CD4-positive, alpha-beta T cell treated with Interferon gamma for 1 hour (primary cell): Measurements from ENCODE around the gene RPL36.
"Not testable (repeated sequence)": the region's sequence is repeated elsewhere in the genome, so short reads cannot be mapped to it uniquely, and the experiment has no call there.

Source experiments
- DNase-seq: peaks from one replicate; pipeline ENCODE4 v3.0.0-alpha.2; 2020

Gene RPL36

DNA sequence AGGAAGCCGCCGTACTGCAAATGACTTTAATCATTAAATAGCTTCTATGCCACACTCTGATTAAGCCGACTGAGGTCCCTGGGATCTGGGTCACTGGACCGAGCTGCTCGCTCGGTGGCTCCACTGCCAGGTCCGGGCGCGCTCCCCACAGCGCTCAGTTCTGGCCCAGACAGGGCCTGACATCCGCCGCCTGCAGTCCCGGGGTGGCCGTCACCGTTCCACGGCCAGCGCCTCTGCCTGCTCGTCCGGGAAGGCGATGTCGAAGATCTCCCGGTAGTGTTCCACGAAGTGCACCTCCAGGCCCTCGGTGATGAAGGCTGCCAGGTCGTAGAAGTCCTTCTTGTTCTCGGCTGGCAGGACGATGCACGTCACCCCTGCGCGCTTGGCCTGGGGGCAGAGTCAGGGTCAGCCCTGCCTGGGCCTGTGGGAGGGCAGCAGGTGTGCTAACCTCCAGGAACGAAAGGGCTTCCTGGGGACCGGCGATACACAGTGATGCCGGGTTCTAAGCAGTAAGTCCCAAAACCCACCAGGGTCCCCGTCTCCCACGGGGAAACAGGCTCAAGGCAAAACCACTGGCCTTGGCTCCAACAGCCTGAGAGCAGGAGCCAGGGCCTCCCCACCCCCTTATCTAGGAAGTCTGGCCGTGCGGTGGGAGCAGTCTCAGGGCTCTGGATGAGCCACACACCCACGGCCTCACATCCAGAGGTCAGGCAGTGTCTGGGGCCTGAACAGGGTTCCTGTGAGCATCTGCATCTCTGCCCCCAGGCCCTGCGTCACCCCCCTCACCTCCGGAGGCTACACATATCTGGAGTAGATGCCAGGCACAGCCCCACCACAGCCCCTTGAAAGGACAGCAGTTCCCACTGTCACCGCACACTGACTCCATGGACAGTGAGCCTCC, 2.0 kb downstream of the RPL36 start:
- DNase-seq: no peak

DNA sequence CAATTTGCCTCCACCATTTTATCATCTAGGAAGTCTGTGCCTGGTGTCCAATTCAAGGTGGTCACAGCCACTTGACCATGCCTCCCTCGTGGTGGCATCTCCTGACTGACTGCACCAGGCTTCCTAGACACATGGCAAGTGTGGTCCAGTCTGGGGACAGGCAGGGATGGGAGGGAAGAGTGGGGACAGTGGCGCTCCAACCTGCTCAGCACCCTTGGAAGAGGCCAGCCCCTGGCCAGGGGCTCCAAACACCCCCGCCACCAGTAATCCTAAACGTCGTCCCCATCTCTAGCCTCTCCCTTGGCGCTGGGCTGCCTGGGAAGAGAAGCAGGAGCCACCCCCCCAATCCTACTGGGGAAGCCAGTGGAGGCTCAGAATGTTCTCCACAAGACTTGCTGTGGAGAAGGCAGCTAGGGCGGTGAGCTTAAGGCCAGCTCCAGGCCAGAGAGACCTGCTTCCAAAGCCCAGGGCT, 2.7 kb downstream of the RPL36 start:
- no peak for DNase-seq

DNA sequence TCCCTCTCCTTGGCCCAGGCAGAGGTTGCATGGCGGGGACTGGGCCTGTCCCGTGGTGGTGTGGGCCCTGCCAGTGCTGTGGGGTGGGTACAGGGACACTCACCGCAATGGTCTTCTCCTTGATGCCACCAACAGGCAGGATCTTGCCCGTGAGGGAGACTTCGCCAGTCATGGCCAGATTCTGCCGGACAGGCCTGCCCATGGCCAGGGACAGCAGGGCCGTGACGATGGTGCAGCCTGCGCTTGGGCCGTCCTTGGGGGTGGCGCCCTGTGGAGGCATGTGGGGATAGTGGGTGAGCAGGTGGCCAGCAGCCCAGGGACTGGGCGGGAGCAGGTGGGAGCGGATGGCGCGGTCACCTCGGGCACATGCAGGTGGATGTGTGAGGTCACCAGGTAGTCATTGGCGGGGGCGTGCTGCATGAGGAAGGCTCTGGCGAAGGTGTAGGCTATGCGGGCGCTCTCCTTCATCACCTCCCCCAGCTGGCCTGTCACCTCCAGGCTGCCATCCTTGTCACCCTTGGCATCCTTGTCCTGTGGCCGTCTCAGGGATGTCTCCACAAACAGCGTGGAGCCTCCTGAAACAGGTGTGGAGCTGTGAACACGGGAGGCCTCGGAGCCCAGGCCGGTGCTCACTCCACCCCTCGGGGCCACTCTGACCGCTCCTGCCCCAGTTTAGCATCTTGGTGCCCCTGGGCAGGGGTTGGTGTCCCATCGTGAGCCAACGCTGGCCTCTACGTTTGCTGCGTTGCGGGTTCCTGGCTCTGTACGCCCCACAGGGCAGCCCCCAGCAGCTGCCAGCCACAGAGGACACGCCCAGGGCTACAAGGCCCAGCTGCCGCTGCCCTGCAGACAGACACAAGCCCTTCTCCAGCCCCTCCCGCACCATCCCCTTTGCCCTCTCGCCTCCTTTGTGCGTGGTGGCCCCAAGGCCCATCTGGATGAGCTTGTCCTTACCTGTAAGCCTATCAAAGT, 3.4 kb downstream of the RPL36 start:
- DNase-seq: no peak

DNA sequence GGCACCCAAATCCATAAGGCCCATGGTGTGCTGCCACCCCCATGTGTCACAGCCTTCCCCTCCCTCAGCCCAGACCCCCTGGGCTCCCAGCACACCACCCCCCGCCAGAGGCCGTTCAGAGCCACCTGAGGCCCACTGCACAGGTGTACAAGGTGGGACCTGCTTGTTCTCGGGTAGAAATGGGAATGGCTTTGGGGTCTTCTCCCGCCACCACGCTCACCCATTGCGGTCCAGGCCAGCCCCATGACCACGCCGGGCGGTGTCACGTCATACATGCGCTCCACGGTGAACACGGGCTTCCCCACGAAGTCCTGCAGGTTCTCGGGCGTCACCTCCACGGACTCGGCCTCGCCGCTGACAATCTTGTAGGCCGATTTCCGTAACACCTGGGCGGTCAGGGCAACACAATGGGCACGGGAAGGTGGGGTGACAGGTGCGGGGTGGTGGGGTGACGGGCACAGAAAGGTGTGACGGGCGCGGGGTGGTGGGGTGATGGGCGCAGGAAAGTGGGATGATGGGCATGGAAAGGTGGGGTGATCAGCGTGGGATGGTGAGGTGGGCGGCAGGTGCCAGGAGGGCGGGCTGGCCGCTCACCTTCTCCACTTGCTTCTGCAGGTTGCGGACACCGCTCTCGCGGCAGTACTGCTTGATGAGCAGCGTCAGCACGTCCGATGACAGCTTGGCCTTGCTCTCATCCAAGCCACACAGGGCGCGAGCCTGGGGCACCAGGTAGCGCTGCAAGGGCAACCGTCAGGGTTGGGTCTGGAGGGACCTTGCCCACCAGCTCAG, 4.3 kb downstream of the RPL36 start:
- DNase-seq: no peak

DNA sequence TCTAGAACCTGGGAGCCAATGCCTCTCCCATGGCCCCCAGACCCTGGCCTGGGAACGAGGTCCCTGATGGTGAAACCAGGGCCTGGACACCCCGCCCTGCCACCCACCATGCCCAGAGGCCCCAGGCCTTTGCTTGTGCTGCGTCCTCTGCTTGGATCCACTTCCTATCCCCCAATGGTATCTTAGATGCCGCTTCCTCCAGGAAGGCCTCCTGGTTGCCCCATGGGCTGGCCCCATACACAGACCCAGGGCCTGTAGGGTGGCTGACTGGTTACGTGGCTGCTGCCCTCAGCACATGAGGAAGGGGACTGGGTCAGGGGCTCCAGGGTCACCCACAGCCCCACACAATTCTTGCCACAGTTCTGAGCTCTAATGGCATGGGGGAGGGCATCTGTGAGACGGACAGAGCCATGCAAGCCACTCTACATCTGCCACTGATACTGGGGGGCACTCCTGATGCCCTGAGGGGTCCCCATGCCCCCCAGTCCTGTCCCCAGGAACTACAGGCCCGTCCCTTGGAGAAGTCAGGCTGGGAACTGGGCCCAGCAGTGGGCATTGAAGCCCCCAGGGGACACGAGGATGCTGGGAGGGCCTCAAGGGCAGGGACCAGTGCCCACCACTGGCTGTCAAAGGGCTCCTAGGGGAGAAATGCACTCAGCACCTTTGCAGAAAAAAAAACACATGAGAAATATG, 5.0 kb downstream of the RPL36 start:
- DNase-seq: no peak

DNA sequence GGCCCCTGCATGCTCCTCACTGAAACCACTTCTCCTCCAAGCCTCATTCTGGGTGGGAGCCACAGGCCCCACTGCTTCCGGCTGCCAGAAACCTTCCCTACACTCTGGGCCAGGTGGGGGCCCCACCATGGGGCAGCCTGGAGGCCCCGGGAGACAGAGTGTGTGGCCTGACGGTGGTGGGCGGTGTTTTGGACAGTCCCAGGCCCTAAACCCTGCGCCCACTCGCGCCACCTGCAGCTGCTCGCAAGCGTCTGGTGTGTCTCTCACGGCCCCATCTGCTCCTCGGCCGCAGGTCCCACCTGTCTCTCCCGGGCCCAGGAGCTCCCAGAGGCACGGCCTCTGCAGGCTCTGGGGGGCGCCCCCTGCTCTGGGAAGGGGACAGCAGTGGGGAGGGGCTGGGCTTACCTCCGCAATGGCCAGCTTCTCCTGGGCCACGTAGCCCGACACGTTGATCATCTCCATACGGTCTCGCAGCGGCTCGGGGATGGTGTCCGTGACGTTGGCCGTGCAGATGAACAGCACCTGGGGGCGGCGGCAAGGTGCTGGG, 5.6 kb downstream of the RPL36 start:
- no peak for DNase-seq

DNA sequence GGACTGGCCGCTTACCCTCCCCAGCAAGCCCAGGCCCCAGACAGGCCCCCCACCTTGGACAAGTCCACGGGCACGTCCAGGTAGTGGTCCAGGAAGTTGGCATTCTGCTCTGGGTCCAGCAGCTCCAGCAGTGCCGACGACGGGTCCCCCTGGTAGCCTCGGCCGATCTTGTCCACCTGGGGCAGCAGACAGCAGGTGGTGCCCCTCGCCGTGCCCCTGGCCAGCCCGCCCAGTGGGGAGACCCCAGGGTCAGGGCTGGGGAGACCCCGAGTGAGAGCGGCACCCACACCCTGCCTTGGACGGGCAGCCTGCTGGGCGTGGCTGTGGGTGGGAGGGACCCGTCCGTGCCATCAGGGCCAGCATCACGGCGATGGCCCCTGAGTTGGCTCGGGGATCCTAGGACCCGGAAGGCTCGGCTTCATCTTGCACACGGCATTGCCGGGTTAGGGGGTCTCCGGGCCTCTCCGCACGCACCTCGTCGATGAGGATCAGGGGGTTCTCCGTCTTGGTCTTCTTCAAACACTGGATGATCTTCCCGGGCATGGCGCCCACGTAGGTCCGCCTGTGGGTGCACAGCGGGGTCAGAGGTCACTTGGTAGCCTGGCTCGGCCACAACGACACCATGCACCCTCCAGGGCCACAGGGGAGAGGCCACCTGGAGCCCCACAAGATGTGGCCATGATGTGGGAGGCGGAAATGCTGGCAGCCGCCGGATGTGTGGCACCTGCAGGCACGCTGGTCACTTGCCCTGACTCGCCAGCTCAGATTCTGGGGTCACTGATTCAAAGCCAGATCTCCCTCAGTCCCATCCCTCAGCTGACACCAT, 6.3 kb downstream of the RPL36 start:
- no peak for DNase-seq

DNA sequence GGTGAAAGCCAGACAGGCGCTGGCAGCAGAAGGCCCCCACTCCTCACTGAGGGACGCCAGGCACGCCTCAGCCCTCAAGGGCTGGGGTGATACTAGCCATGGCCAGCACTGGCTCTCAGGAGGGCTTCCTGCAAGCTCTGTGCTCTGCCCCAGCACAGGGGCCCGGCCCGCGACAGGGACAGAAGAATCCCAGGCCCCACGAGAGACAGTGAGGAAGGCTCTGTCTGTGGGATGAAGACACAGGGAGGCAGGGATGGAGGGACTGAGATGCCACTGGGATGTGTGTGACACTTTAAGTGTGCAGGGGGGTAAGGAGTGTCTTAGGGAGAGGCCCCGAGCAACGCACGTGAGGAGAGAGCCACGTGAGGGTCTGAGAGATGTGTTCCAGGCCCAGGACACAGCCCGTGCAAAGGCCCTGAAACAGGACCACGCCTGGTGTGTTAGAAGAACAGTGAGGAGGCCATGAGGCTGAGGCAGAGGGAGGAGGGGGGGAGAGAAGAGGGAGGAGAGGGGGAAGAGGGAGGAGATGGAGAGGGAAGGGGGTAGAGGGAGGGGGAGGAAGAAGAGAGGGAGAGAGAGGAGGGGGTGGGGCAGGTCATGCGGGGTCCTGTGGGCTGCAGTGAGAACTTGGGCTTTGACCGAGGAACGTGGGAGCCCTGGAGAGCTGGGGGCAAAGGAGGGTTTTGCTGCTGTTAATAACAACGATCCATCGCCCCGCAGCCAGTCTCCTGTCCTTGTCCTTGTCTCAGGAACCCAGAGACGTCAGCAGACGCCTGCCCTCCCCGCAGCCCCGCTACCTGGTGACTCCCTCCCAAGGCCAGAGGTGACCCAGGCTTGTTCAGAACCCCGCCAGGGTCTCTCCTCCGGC, 7.2 kb downstream of the RPL36 start:
- no peak for DNase-seq

DNA sequence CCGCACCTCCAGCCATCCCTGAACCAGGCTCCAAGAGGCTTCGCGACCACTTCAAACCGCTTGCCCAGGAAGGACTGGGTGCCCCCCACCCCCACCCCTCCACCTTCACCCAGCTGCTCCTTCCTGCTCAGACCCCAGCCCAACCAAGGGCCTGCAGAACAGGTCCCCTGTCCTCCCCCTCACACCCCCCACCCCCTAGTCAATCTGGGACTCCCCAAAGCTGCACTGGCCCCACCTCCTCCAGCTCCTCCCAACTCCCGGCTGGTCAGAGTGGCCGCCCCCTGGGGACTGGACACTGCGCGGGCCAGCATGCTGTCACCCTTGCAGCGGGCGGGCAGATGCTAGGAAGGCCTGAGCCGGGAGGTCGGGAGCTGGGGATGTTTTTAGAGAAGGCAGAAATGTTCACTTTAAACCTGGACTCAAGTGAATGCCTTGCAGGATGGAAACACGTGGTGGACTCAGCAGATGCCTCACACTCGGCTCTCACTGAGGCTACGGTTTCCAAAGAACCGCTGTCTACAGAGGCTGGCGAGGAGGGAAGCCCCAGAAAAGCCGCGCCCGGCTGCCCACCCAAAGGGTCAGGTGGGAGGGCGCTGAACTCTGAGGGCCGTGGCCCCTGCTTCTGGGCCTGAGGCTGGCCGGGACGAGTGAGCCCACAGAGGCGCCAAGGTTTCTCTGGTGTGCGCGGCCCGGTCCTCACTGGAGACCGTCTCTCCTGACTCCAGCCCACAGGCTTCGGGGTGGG, 8.0 kb downstream of the RPL36 start:
- DNase-seq: no peak

DNA sequence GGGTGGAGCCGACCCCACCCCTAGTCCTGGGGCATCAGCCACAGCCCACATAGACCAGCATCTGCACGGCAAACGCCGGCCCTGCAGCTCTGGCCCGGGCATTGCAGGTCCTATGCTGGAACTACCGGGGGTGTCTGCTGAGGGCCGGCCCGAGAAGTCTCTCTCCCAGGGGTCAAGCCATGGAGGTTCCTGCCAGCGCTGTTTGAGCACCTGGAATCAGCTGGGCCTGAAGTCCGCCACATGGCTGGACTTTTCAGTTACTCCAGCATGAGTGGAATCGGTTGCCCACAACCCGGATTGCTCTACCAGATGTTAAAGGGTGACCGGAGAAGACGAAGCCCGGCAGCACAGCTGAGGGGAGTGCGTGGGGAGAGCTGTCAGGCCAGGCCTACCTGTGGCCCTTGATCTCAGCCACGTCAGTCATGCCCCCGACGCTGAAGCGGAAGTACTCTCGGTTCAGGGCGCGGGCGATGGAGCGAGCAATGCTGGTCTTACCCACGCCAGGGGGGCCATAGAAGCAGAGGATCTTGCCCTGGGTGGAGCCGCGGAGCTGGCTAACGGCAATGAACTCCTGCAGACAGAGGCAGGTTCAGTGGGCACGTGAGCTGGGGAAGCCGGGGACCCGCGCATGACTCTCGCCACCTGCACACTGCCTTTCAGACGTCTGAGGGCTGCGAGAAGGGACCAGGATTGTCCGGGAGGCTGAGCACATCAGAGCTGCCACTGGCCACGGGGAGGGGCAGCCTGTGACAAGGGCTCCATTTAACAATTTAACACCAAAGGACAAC, 8.7 kb downstream of the RPL36 start:
- no peak for DNase-seq

DNA sequence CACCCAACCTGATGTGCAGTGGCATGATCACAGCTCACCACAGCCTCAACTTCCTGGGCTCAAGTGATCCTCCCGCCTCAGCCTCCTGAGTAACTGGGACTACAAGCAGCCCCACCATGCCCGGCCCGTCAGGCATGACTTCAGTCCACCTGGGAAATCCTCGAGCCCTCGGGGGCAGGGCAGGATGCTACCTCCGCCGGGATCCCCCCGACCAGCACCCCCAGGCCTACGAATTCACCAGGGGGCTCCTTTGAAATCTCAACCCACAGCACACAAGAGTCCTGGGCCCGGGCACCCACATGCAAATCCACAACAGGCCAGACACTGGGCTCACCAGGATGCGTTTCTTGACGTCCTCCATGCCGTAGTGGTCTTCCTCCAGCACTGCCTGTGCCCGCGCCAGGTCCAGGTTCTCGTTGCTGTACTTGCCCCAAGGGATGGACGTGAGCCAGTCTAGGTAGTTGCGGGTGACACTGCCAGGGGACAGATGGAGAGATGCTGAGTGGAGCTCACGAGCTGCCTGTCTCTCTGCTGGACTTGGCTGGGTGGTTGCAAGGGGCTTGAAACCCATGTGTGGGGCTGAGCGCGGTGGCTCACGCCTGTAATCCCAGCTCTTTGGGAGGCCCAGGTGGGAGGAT, 10.5 kb downstream of the RPL36 start:
- no peak for DNase-seq

DNA sequence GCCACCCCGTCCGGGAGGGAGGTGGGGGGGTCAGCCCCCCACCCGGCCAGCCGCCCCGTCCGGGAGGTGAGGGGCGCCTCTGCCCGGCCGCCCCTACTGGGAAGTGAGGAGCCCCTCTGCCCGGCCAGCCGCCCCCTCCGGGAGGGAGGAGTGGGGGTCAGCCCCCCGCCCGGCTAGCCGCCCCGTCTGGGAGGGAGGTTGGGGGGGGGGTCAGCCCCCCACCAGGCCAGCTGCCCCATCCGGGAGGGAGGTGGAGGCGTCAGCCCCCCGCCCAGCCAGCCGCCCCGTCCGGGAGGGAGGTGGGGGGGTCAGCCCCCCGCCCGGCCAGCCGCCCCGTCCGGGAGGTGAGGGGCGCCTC, 11.9 kb downstream of the RPL36 start:
- DNase-seq: not testable (repeated sequence)

DNA sequence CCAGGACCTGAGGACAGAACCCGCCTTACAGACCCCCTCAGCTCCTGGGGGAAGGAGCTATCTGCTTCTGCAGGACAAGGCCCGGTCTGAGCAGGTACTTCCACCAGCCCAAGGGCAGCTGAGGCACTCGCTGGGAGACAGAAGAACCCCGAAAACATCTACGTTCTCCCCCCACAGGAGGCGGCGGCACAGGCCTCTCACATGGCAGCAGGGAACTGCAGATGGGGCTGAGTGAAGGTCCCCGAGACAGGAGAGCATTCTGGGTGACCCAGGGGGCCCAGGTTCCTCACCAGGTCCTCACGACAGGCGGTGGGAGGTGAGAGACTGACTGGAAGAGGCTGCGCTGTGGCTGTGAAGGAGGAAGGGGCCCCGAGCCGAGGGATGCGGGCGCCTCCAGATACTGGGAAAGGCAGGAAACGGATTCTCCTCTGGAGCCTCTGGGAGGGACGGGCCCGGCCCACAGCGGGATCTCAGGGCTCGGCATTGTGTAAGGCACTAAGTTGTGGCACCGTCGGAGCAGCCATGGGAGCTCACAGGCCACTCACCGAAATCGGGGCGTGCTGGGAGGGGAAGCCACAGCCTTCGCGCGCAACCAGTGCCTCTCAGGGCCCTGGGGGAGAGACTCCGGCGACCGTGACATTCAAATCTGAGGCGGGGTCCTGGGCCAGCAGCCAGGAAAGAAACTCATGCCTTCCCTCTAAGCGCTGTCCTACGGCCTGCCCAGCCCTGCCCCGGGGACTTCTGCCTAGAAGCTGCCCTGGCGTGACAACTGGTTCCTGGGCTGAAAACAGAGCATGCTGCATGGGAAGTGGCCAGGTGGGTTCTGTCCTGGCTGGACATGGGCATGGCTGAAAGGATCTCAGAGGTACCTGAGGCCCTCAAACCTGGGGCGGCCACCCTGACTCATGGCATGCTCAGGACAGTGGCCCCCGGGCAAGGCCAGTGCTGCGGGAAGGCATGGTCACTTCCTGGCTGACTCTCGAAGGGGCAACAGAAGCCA, 14.0 kb downstream of the RPL36 start:
- DNase-seq: no peak

DNA sequence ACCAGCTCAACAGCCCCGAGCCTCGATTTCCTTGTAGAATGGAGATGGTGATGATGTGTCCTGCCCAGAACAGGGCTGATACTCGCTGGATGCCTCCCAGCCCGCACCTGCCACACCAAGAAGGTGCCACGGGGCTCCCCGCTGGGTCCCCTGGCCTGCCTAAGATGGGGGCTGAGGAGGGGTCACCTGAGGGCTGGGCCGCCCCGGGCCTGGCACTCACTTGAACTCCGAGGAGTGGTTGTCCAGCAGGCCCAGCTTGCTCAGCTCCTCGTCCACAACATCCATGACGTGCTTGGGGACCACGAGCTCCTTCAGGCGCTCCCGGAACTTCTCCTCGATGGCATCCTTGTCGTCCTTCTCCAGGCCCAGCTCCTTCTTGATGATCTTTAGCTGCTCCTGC, 15.5 kb downstream of the RPL36 start:
- no peak for DNase-seq

DNA sequence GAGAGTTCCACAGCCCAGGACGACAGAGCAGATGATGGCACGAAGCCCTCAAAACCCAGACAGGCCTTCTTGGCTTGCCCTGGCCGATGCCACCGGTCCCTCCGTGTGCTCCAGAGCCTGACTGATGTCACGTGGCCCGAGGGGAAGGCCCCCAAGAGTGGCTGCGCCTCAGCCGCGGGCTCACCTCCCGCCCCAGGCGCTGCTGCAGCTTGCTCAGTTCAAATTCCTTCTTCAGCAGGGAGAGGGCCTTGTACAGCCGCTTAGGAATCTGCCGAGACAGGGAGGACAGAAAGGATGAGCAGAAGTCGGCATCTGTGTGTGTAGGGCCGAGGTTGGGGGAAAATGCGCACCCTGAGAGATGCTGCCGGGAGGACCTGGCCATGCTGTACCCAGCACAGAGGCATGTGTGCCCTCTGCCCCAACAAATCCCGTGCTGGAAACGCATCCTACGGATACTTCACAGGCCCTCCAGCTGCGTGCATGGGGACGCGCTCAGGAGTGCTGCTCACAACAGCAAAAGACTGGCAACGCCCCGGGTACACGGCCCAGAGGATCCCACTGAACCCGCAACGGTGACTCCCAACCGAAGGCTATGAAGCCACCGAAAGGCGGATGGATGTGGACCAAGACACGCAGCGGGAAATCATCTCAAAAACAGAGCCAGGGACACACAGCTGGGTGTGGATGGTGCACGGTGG, 16.9 kb downstream of the RPL36 start:
- no peak for DNase-seq
